ENCODE measurements around the gene ULK4.

The ULK4 gene

GRCh38 chr3:41627477-41628087, 334.3 kb downstream of the ULK4 start:
- DNase-seq = no peak

DNA sequence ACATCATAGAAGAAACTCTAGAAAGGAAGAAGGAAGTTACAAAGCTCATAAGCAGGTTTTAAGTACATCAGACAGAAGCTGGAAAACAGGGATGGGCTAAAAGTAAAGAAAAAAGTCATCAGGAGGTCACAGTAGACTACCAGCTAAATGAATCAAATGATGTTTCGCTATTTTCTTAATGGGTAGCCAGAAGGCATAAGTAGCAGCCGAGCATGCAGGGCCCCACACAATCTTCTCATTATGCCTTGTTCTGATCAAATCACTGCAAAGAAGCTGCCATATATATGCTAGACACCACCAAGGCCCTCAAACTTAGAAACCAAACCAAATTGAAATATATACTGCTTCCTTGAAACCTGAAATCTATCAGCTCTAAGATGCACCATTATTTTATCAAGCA, 349.1 kb downstream of the ULK4 start:
- no peak for DNase-seq

GRCh38 chr3:41611008-41611407, 350.9 kb downstream of the ULK4 start:
- no peak for DNase-seq

DNA sequence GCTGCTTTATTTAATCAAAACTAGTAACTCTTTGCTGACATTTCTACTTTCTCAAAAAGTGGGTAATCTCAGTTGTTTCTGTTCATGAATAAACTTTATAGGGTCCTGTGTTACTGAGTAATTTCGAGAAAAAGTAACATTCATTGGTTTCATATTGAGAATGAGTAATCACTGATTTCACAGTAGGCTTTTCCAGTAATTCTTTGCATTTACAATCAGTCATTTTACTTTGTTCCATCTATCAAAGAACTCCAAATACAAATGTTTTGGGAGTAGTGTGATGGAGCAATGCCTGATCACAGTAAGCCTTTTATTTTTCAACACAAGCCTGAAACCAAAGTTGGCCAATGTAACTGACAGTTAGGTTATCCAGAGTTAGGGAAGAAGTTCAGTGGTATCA, 353.6 kb downstream of the ULK4 start:
- DNase-seq = no peak

- DNase-seq = no peak
Observed at GRCh38 chr3:41603807-41604206, 358.1 kb downstream of the ULK4 start.

DNA sequence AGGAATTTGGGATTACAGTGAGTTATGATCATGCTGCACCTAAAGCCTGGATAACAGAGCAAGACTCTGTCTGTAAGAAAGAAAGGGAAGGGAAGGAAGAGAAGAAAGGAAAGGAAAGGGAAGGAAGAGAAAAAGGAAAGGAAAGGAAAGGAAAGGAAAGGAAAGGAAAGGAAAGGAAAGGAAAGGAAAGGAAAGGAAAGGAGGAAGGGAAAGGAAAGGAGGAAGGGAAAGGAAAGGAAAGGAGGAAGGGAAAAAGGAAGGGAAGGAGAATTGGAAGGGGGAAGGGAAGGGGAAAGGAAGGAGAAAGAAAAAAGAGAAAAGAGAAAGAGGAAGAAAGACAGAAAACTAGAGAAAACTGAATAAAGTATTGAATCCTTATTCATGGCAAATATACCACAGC, 359.8 kb downstream of the ULK4 start:
- no peak for DNase-seq

GRCh38 chr3:41601404-41601987, 360.4 kb downstream of the ULK4 start:
- no peak for DNase-seq

DNA sequence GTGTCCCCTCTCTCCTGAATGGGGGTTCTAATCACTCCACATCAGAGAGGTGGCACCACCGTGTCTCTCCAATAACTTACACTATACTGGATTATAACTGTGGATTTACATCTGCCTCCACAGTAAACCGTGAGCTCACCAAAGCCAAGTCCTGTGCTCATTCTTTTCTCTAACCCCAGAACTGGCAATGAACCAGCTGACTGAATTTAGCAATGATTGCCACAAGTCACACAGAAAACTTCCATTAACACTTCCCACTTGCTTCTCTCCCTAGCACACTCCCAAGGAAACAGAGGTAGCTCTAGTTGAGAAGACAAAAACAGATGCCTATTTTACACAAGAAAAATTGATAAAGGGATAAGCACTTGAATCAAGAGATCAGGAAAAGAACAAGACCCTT, 361.3 kb downstream of the ULK4 start:
- no peak for DNase-seq

- no peak for DNase-seq
Observed at GRCh38 chr3:41599127-41599484, 362.8 kb downstream of the ULK4 start.

GRCh38 chr3:41598402-41599126, 363.3 kb downstream of the ULK4 start:
- DNase-seq = no peak

DNA sequence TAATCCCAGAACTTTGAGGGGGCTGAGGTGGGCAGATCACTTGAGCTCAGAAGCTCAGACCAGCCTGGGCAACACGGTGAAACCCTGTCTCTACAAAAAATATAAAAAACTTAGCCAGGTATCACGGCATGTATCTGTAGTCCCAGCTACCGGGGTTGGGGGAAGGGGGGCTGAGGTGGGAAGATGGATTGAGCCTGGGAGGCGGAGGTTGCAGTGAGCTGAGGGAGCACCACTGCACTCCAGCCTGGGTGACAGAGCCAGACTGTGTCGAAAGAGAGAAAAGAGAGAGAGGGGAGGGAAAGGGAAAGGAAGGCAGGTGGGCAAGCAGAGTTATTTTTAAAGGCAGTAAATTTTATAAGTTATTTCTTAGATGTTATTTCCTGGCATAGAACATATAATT, 368.1 kb downstream of the ULK4 start:
- no peak for DNase-seq

DNA sequence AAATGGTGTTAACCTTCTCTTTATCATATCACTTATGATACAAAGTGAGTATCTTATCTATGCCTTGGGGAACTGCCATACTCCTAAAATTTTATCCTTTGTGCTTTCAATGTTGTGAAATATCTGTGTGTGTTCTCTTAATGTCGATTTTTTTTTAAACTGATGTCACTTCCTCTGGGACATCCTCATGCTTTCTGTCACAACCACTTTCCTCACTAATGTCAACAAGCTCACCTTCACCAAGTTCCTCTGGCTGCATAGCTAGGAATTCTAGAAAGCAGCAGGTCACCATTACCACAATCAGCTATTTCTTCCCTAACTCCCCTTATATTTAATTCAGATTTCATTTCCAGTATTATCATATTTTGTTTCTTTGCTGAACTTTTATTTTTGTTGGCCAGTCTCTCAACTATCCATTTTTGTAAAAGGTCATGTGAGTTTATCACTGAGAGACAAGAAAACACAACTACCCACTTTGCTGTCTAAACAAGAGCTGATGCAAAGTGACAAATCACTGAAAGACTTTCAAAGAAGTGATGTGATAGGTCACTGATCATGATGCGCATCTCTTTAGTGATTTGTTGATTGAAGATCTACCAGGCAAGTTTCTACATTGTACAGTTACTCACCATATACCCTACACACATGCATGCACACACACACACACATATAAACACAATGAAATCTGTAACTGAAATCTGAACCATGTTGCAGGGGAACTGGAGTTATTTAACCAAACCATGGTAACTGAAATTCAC, 369.0 kb downstream of the ULK4 start:
- DNase-seq = no peak

GRCh38 chr3:41583014-41583413, 378.9 kb downstream of the ULK4 start:
- DNase-seq = no peak

DNA sequence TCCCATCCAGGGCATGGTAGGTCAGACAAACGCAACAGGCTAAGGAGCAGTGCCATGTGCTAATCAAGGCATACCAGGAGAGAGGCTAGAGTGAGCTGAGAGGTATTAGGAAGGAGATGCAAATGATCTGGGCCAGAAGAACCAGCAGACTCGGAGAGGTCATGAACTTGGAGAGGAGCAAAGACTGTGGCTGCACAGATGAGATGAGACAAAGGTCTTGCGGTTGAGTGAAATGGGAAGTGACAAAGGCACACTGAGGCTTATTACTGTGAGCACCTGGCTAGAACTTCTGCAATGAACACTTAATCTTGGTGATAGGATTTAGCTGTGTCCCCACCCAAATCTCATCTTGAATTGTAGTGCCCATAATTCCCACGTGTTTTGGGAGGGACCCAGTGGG, 380.2 kb downstream of the ULK4 start:
- DNase-seq = peak; percentile 4

GRCh38 chr3:41580274-41580959, 381.5 kb downstream of the ULK4 start:
- no peak for DNase-seq

DNA sequence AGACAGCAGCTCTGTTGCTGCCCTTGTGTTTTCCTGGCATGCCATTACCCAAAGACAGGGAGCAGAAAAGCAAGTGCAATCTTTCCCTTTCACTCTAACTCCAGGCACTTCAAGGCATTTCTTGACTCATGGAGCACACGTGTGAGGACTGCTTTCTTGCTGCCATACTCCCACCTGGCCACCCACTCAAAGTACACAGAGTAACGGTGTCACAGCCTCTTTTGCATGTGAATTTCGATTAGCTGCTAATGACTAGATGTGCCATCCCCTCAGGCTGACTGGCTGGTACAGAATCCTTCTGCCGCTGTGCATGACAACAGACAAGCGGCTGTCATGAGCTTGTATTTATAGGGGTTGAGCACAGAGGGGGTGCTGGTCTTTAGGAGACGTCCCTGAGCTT, 382.0 kb downstream of the ULK4 start:
- no peak for DNase-seq

- DNase-seq = no peak
Observed at GRCh38 chr3:41578798-41579197, 383.1 kb downstream of the ULK4 start.

GRCh38 chr3:41575724-41576123, 386.2 kb downstream of the ULK4 start:
- DNase-seq = no peak

DNA sequence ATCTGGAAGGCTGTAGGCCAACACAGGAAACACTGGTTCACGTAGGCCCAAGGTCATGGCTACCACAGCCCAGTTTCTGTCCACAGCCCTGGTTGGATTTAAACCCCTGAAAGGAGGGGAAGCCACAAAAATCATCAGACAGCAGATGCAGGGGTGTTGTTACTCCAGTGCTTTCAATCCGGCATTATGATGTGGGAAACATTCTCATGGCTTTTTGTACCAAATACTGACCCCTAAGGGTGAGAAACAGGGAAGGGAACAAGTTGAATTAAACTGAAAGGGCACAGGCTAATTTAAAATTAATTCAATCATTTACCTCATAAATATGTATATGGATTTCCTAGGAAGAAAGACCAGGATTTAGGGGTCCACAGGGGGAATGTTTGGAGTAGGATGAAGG, 387.0 kb downstream of the ULK4 start:
- no peak for DNase-seq

GRCh38 chr3:41573591-41573990, 388.3 kb downstream of the ULK4 start:
- no peak for DNase-seq

- no peak for DNase-seq
Observed at GRCh38 chr3:41572092-41572491, 389.8 kb downstream of the ULK4 start.

DNA sequence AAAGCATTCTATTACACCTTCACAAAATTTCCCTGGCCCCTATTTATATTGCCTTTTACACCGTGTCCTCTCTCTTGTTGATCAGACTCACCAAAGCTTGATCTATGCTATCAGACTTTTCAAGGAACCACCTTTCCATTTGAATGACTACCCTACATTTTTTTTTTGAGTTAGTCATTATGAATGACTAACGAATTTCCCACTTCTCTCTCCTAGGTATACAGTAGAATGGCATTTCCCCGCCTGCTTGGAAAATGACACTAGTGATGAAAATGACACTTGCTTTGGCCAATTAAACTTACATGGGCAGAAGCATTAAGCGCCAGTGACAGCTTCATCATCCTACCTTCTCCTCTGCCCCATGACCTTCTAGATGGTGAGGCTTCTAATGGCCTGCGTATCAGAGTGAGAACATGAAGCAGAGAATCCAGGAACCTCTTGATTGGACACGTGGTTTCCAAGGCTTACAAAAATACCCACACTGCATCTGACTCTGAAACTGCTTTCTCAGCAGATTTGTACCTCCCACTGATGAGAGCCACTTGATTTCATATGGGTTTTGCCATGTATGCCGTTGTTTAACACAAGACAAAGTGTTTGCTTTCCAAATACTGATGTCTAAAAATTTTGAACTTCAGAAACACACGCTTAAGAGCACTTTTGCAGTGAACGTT, 392.1 kb downstream of the ULK4 start:
- no peak for DNase-seq

Data from CD4-positive, alpha-beta T cell treated with Interferon gamma for 1 hour (primary cell).